ENCODE data around the gene ANKS4B.
"Not testable (repeated sequence)": the region's sequence is repeated elsewhere in the genome, so short reads cannot be mapped to it uniquely, and the experiment has no call there.

ANKS4B gene

GRCh38 chr16:21268236-21268635, 34.7 kb downstream of the ANKS4B start:
- TF ChIP-seq ZNF70 (CRISPR knock-in tag; IDR thresholded peaks at IDR 0.05): no peak
- TF ChIP-seq CSDC2 (CRISPR knock-in tag; IDR thresholded peaks at IDR 0.05): no peak
- TF ChIP-seq RARB (CRISPR knock-in tag; IDR thresholded peaks at IDR 0.05): no peak
- TF ChIP-seq ESRRG (CRISPR knock-in tag; IDR thresholded peaks at IDR 0.05): no peak
- ATAC-seq: no peak

DNA sequence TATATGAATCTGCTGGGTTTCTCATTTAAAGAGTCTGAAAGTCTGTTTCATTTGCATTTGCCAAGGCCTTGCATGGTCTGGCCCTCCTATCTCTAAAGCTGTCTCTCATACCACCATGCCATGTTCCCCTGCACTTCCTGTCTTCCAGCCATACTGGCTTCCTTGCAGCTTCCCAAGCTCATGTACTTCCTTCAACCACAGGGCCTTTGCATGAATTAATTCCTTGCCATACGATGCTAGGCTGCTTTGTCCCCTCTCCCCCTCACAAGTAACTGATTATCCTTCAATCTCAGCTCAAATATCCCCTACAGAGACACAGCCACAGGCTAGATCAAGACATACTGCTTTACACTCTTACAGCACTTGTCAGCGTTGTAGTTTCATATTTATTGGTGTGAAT, 38.8 kb downstream of the ANKS4B start:
- no peak for TF ChIP-seq ZNF565 (CRISPR knock-in tag; conservative IDR thresholded peaks at IDR 0.05; ENCODE audit: low read depth)
- TF ChIP-seq ZNF8 (CRISPR knock-in tag; IDR thresholded peaks at IDR 0.05): no peak
- TF ChIP-seq ZFP30 (CRISPR knock-in tag; IDR thresholded peaks at IDR 0.05): no peak
- no peak for TF ChIP-seq TOX (CRISPR knock-in tag; IDR thresholded peaks at IDR 0.05; ENCODE audit: borderline replicate concordance)
- TF ChIP-seq OSR1 (CRISPR knock-in tag; IDR thresholded peaks at IDR 0.05): no peak
- no peak for TF ChIP-seq ARNTL (CRISPR knock-in tag; IDR thresholded peaks at IDR 0.05; ENCODE audit: borderline replicate concordance, low read depth)
- TF ChIP-seq ZNF70 (CRISPR knock-in tag; IDR thresholded peaks at IDR 0.05): no peak
- TF ChIP-seq CREB5 (CRISPR knock-in tag; IDR thresholded peaks at IDR 0.05; ENCODE audit: low read depth): no peak
- TF ChIP-seq TSHZ2 (CRISPR knock-in tag; IDR thresholded peaks at IDR 0.05): no peak
- TF ChIP-seq GLIS3 (CRISPR knock-in tag; IDR thresholded peaks at IDR 0.05): no peak
- no peak for ATAC-seq

DNA sequence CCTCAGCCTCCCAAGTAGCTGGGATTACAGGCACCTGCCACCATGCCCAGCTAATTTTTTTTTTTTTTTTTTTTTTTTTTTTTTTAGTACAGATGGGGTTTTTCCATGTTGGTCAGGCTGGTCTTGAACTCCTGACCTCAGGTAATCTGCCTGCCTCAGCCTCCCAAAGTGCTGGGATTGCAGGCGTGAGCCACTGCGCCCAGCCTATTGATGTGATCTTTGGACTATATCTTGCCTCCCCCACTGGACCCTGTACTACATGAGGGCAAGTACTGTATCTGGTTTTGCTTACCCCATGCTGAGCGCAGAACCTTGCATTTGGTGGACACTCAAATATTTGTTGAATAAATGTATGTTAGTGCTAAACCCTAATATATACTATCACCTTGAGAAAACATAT, 39.3 kb downstream of the ANKS4B start:
- ATAC-seq: not testable (repeated sequence)

GRCh38 chr16:21274172-21274726, 40.8 kb downstream of the ANKS4B start:
- ATAC-seq: no peak
- TF ChIP-seq, protein P1, sequence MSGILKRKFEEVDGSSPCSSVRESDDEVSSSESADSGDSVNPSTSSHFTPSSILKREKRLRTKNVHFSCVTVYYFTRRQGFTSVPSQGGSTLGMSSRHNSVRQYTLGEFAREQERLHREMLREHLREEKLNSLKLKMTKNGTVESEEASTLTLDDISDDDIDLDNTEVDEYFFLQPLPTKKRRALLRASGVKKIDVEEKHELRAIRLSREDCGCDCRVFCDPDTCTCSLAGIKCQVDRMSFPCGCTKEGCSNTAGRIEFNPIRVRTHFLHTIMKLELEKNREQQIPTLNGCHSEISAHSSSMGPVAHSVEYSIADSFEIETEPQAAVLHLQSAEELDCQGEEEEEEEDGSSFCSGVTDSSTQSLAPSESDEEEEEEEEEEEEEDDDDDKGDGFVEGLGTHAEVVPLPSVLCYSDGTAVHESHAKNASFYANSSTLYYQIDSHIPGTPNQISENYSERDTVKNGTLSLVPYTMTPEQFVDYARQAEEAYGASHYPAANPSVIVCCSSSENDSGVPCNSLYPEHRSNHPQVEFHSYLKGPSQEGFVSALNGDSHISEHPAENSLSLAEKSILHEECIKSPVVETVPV (CRISPR knock-in tag; IDR thresholded peaks at IDR 0.05): no peak
- TF ChIP-seq, protein P2, sequence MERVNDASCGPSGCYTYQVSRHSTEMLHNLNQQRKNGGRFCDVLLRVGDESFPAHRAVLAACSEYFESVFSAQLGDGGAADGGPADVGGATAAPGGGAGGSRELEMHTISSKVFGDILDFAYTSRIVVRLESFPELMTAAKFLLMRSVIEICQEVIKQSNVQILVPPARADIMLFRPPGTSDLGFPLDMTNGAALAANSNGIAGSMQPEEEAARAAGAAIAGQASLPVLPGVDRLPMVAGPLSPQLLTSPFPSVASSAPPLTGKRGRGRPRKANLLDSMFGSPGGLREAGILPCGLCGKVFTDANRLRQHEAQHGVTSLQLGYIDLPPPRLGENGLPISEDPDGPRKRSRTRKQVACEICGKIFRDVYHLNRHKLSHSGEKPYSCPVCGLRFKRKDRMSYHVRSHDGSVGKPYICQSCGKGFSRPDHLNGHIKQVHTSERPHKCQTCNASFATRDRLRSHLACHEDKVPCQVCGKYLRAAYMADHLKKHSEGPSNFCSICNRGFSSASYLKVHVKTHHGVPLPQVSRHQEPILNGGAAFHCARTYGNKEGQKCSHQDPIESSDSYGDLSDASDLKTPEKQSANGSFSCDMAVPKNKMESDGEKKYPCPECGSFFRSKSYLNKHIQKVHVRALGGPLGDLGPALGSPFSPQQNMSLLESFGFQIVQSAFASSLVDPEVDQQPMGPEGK (CRISPR knock-in tag; IDR thresholded peaks at IDR 0.05; ENCODE audit: borderline replicate concordance): no peak
- TF ChIP-seq ZNF70 (CRISPR knock-in tag; IDR thresholded peaks at IDR 0.05): no peak
- TF ChIP-seq ZNF565 (CRISPR knock-in tag; conservative IDR thresholded peaks at IDR 0.05; ENCODE audit: low read depth): no peak
- no peak for TF ChIP-seq ZFP3 (CRISPR knock-in tag; IDR thresholded peaks at IDR 0.05)
- TF ChIP-seq CREB5 (CRISPR knock-in tag; IDR thresholded peaks at IDR 0.05; ENCODE audit: low read depth): no peak
- TF ChIP-seq TOX (CRISPR knock-in tag; IDR thresholded peaks at IDR 0.05; ENCODE audit: borderline replicate concordance): no peak
- TF ChIP-seq TSHZ2 (CRISPR knock-in tag; IDR thresholded peaks at IDR 0.05): no peak
- TF ChIP-seq ZNF8 (CRISPR knock-in tag; IDR thresholded peaks at IDR 0.05): no peak
- TF ChIP-seq PPARA (CRISPR knock-in tag; IDR thresholded peaks at IDR 0.05; ENCODE audit: borderline replicate concordance): no peak
- no peak for TF ChIP-seq GLIS3 (CRISPR knock-in tag; IDR thresholded peaks at IDR 0.05)
- no peak for TF ChIP-seq BACH2 (CRISPR knock-in tag; IDR thresholded peaks at IDR 0.05; ENCODE audit: borderline replicate concordance)
- no peak for TF ChIP-seq CSDC2 (CRISPR knock-in tag; IDR thresholded peaks at IDR 0.05)
- TF ChIP-seq ZFP30 (CRISPR knock-in tag; IDR thresholded peaks at IDR 0.05): no peak
- no peak for TF ChIP-seq ISL1 (CRISPR knock-in tag; IDR thresholded peaks at IDR 0.05)
- no peak for TF ChIP-seq SNAI2 (CRISPR knock-in tag; IDR thresholded peaks at IDR 0.05)
- TF ChIP-seq ESRRG (CRISPR knock-in tag; IDR thresholded peaks at IDR 0.05): no peak
- TF ChIP-seq OSR1 (CRISPR knock-in tag; IDR thresholded peaks at IDR 0.05): no peak

All from SK-N-SH treated with all-trans-retinoic acid at 6 μM for 48 hours (cell line).